ENCODE measurements around the gene VRK2.

VRK2 gene

GRCh38 chr2:58032016-58032763 is 14.4 kb upstream of the VRK2 start:
- Histone ChIP-seq H3K27ac (no peak overlapping the region), H3K4me2 (no peak overlapping the region), H3K9ac (no peak overlapping the region), H3K4me1 (ENCODE audit: low read depth, poor library complexity, severe bottlenecking) (no peaks in the 10 kb centered on the region), H3K36me3 (ENCODE audit: insufficient read depth) (no peaks in the 10 kb centered on the region), H4K20me1 (ENCODE audit: insufficient read depth) (no peaks in the 10 kb centered on the region), H3K27me3 (ENCODE audit: insufficient read depth, low read depth) (no peaks in the 10 kb centered on the region), H3K79me2 (ENCODE audit: insufficient read depth, low read depth) (no peaks in the 10 kb centered on the region), H2AFZ (ENCODE audit: low read depth) (no peak overlapping the region), H3K4me3 (IDR thresholded peaks at IDR 0.05; ENCODE audit: insufficient read depth, low read depth, low read length) (no peak overlapping the region)
- no peak for TF ChIP-seq CTCF (conservative IDR thresholded peaks at IDR 0.05; ENCODE audit: low read depth, low read length)

GRCh38 chr2:58032764-58033080 is 13.9 kb upstream of the VRK2 start:
- no peak for TF ChIP-seq CTCF (conservative IDR thresholded peaks at IDR 0.05; ENCODE audit: low read depth, low read length)
- H3K4me2 ChIP-seq: no peak overlapping the region
- no peak overlapping the region for H2AFZ ChIP-seq (ENCODE audit: low read depth)

GRCh38 chr2:58033530-58033929 is 13.1 kb upstream of the VRK2 start:
- H3K9ac ChIP-seq: no peak overlapping the region
- H3K4me1 ChIP-seq (ENCODE audit: low read depth, poor library complexity, severe bottlenecking): no peaks in the 10 kb centered on the region
- no peak overlapping the region for H3K4me2 ChIP-seq
- H4K20me1 ChIP-seq (ENCODE audit: insufficient read depth): no peaks in the 10 kb centered on the region
- H3K79me2 ChIP-seq (ENCODE audit: insufficient read depth, low read depth): no peaks in the 10 kb centered on the region
- H2AFZ ChIP-seq (ENCODE audit: low read depth): no peak overlapping the region
- TF ChIP-seq CTCF (conservative IDR thresholded peaks at IDR 0.05; ENCODE audit: low read depth, low read length): no peak
- no peaks in the 10 kb centered on the region for H3K36me3 ChIP-seq (ENCODE audit: insufficient read depth)
- H3K27ac ChIP-seq: no peak overlapping the region
- no peaks in the 10 kb centered on the region for H3K27me3 ChIP-seq (ENCODE audit: insufficient read depth, low read depth)
- no peak overlapping the region for H3K4me3 ChIP-seq (IDR thresholded peaks at IDR 0.05; ENCODE audit: insufficient read depth, low read depth, low read length)

More at GRCh38 chr2:58032764-58033080, 13.9 kb upstream of the VRK2 start:
- H3K27me3 ChIP-seq (ENCODE audit: insufficient read depth, low read depth): no peaks in the 10 kb centered on the region
- H3K36me3 ChIP-seq (ENCODE audit: insufficient read depth): no peaks in the 10 kb centered on the region
- H3K4me3 ChIP-seq (IDR thresholded peaks at IDR 0.05; ENCODE audit: insufficient read depth, low read depth, low read length): no peak overlapping the region
- H3K9ac ChIP-seq: no peak overlapping the region
- no peaks in the 10 kb centered on the region for H4K20me1 ChIP-seq (ENCODE audit: insufficient read depth)
- H3K79me2 ChIP-seq (ENCODE audit: insufficient read depth, low read depth): no peaks in the 10 kb centered on the region
- H3K4me1 ChIP-seq (ENCODE audit: low read depth, poor library complexity, severe bottlenecking): no peaks in the 10 kb centered on the region
- no peak overlapping the region for H3K27ac ChIP-seq

GRCh38 chr2:58035352-58035751 is 11.3 kb upstream of the VRK2 start:
- Histone ChIP-seq H3K27ac (no peak overlapping the region), H4K20me1 (ENCODE audit: insufficient read depth) (no peaks in the 10 kb centered on the region), H3K4me2 (no peak overlapping the region), H3K9ac (no peak overlapping the region), H3K36me3 (ENCODE audit: insufficient read depth) (no peaks in the 10 kb centered on the region), H3K79me2 (ENCODE audit: insufficient read depth, low read depth) (no peaks in the 10 kb centered on the region), H3K4me1 (ENCODE audit: low read depth, poor library complexity, severe bottlenecking) (no peaks in the 10 kb centered on the region), H3K4me3 (IDR thresholded peaks at IDR 0.05; ENCODE audit: insufficient read depth, low read depth, low read length) (no peak overlapping the region), H2AFZ (ENCODE audit: low read depth) (no peak overlapping the region), H3K27me3 (ENCODE audit: insufficient read depth, low read depth) (no peaks in the 10 kb centered on the region)
- TF ChIP-seq CTCF (conservative IDR thresholded peaks at IDR 0.05; ENCODE audit: low read depth, low read length): no peak
